Urinary bladder (tissue), 4 donors: ENCODE measurements around the gene CNTF. TPM values are rescaled to one million over a fixed set of nuclear protein-coding genes. Genes with fewer than 3 reads are reported as not detected.

Experiments used
- DNase-seq: peaks from one replicate; pipeline ENCODE4 v3.0.0-alpha.2; 2015; ENCODE audit errors: extremely low spot score
- H3K27ac ChIP-seq: one replicate; pipeline ENCODE4 v1.5.1; 2013; ENCODE audit warnings: low read depth, mild to moderate bottlenecking, moderate library complexity
- H3K36me3 ChIP-seq: one replicate; pipeline ENCODE4 v1.6.1; 2013; ENCODE audit warnings: mild to moderate bottlenecking, moderate library complexity; ENCODE audit not compliant: insufficient read depth
- H3K4me1 ChIP-seq: one replicate; pipeline ENCODE4 v1.6.1; 2013; ENCODE audit warnings: mild to moderate bottlenecking, moderate library complexity; ENCODE audit not compliant: insufficient read depth
- H3K4me3 ChIP-seq: one replicate; pipeline ENCODE4 v1.5.1; 2013; ENCODE audit warnings: low read depth, low read length
- WGBS: extraction: QIAGEN DNeasy Blood & Tissue Kit; methylation state at CpG from one replicate; pipeline ENCODE4 v1.1.7; 2013; 5-methylcytosine and 5-hydroxymethylcytosine counted together
- polyA plus RNA-seq: library from polyadenylated mRNA; stranded (reverse); fragments of 200-250 nt; gene quantifications from one replicate; pipeline ENCODE4 v1.2.3, GENCODE V29; 2013
- total RNA-seq: library from RNA; depleted of rRNA; stranded (reverse); fragments of >200 nt; gene quantifications from one replicate; pipeline ENCODE4 v1.2.3, GENCODE V29; 2014
- donor health status: healthy with polysubstance abuse.
- donor health status: healthy.

The CNTF gene
- total and polyA plus RNA-seq, 2 donors: 0.41 to 1.3 TPM

- Histone ChIP-seq H3K4me3 (no peak overlapping the region), H3K27ac (no peak overlapping the region), H3K4me1 (no peaks in the 10 kb centered on the region), H3K36me3 (no peaks in the 10 kb centered on the region)
- DNase-seq: no peak
- WGBS: 85% methylated on average over 2 of the region's 2 CpGs
Measured at GRCh38 chr11:58586998-58587397, 35.5 kb upstream of the CNTF start.

- WGBS: 97% methylated on average over 3 of the region's 3 CpGs
Measured at GRCh38 chr11:58591659-58592058, 30.8 kb upstream of the CNTF start.

GRCh38 chr11:58592760-58593472 lies 29.5 kb upstream of the CNTF start:
- WGBS: 79% methylated on average over 5 of the region's 5 CpGs
- H3K36me3 ChIP-seq: no peaks in the 10 kb centered on the region
- no peak overlapping the region for H3K27ac ChIP-seq
- H3K4me1 ChIP-seq: peaks cover 2% of the 10 kb centered on the region
- no peak for DNase-seq
- no peak overlapping the region for H3K4me3 ChIP-seq

More at GRCh38 chr11:58591659-58592058, 30.8 kb upstream of the CNTF start:
- DNase-seq: no peak
- H3K4me3 ChIP-seq: no peak overlapping the region
- H3K36me3 ChIP-seq: no peaks in the 10 kb centered on the region
- no peak overlapping the region for H3K27ac ChIP-seq
- peaks cover 2% of the 10 kb centered on the region for H3K4me1 ChIP-seq

- Histone ChIP-seq H3K27ac (no peak overlapping the region), H3K4me3 (no peak overlapping the region), H3K36me3 (no peaks in the 10 kb centered on the region), H3K4me1 (peaks cover 2% of the 10 kb centered on the region)
- WGBS: 65% methylated on average over 4 of the region's 4 CpGs
- no peak for DNase-seq
Measured at GRCh38 chr11:58594826-58595225, 27.6 kb upstream of the CNTF start.

- Histone ChIP-seq H3K36me3 (no peaks in the 10 kb centered on the region), H3K27ac (no peak overlapping the region), H3K4me1 (peaks cover 2% of the 10 kb centered on the region), H3K4me3 (no peak overlapping the region)
- DNase-seq: no peak
- WGBS: 79% methylated on average over 3 of the region's 3 CpGs
Measured at GRCh38 chr11:58596621-58597020, 25.8 kb upstream of the CNTF start.

- H3K36me3 ChIP-seq: no peaks in the 10 kb centered on the region
- no peak overlapping the region for H3K4me3 ChIP-seq
- no peak overlapping the region for H3K27ac ChIP-seq
- DNase-seq: no peak
- 80% methylated on average over 3 of the region's 3 CpGs for WGBS
- peaks cover 2% of the 10 kb centered on the region for H3K4me1 ChIP-seq
Measured at GRCh38 chr11:58597486-58598144, 24.9 kb upstream of the CNTF start.

GRCh38 chr11:58600510-58600909 lies 22.0 kb upstream of the CNTF start:
- Histone ChIP-seq H3K27ac (no peak overlapping the region), H3K36me3 (no peaks in the 10 kb centered on the region), H3K4me1 (no peaks in the 10 kb centered on the region), H3K4me3 (no peak overlapping the region)
- no peak for DNase-seq
- 81% methylated on average over 2 of the region's 2 CpGs for WGBS

GRCh38 chr11:58606930-58607714 lies 15.3 kb upstream of the CNTF start:
- Histone ChIP-seq H3K27ac (no peak overlapping the region), H3K4me3 (no peak overlapping the region), H3K4me1 (no peaks in the 10 kb centered on the region), H3K36me3 (peaks cover 2% of the 10 kb centered on the region)
- 90% methylated on average over 4 of the region's 4 CpGs for WGBS
- no peak for DNase-seq

GRCh38 chr11:58608331-58608730 lies 14.1 kb upstream of the CNTF start:
- DNase-seq: no peak
- H3K4me3 ChIP-seq: no peak overlapping the region
- no peak overlapping the region for H3K27ac ChIP-seq
- WGBS: 97% methylated on average over 5 of the region's 5 CpGs
- H3K4me1 ChIP-seq: no peaks in the 10 kb centered on the region
- H3K36me3 ChIP-seq: peaks cover 2% of the 10 kb centered on the region

GRCh38 chr11:58609723-58610122 lies 12.7 kb upstream of the CNTF start:
- 81% methylated on average over 8 of the region's 8 CpGs for WGBS
- no peak overlapping the region for H3K4me3 ChIP-seq
- no peak overlapping the region for H3K27ac ChIP-seq
- no peaks in the 10 kb centered on the region for H3K4me1 ChIP-seq
- peaks cover 2% of the 10 kb centered on the region for H3K36me3 ChIP-seq
- no peak for DNase-seq

GRCh38 chr11:58613228-58613627 lies 9.2 kb upstream of the CNTF start:
- Histone ChIP-seq H3K27ac (no peak overlapping the region), H3K36me3 (peaks cover 6% of the 10 kb centered on the region), H3K4me1 (peaks cover 1% of the 10 kb centered on the region), H3K4me3 (no peak overlapping the region)
- no peak for DNase-seq
- 94% methylated on average over 2 of the region's 2 CpGs for WGBS

GRCh38 chr11:58615559-58615958 lies 6.9 kb upstream of the CNTF start:
- Histone ChIP-seq H3K27ac (no peak overlapping the region), H3K4me3 (no peak overlapping the region), H3K36me3 (peaks cover 6% of the 10 kb centered on the region), H3K4me1 (peaks cover 1% of the 10 kb centered on the region)
- WGBS: 91% methylated on average over 1 of the region's 1 CpG
- DNase-seq: no peak

GRCh38 chr11:58616594-58616993 lies 5.9 kb upstream of the CNTF start:
- peaks cover 4% of the 10 kb centered on the region for H3K36me3 ChIP-seq
- DNase-seq: no peak
- peaks cover 1% of the 10 kb centered on the region for H3K4me1 ChIP-seq
- 42% methylated on average over 4 of the region's 4 CpGs for WGBS
- no peak overlapping the region for H3K27ac ChIP-seq
- no peak overlapping the region for H3K4me3 ChIP-seq
